WTC11 (cell line): ENCODE results near the gene DEPDC4. TPM values are rescaled to one million over a fixed set of nuclear protein-coding genes. Genes with fewer than 3 reads are reported as not detected.
A peak's percentile ranks its signal among the peaks of the same experiment; 100 is the strongest.

Experiments used
- ATAC-seq: fragments of 200-7000 bp; cut with Tn5 transposase; 2 replicates; pipeline ENCODE4 v1.10.0; 2021; ENCODE audit warnings: mild to moderate bottlenecking, moderate library complexity
- Bru-seq: library from RNA; stranded (reverse); fragments of 400-500 nt; gene quantifications from one replicate; lab custom pipeline; 2021; lab: Mats Ljungman, UMichigan
- CTCF ChIA-PET: fragments of 300-600 bp; sonication (Branson Sonifier 250); formaldehyde crosslinking; loops from one replicate; lab custom pipeline; 2021; ENCODE audit warnings: antibody characterized with exemption; lab: Charles Lee
- POLR2A ChIA-PET: fragments of 350-600 bp; sonication (Branson Sonifier 250); formaldehyde crosslinking; loops from one replicate; lab custom pipeline; 2021; ENCODE audit warnings: antibody characterized with exemption; lab: Charles Lee
- DNase-seq: peaks from one replicate; pipeline ENCODE4 v3.0.0; 2021; ENCODE audit warnings: low spot score
- H3K27ac Mint-ChIP-seq: 2 replicates; pipeline ENCODE4 v1.8.0; 2021; ENCODE audit warnings: mixed read lengths
- H3K27me3 Mint-ChIP-seq: 2 replicates; pipeline ENCODE4 v1.8.0; 2021; ENCODE audit warnings: low read depth, mild to moderate bottlenecking, moderate library complexity, mixed read lengths
- H3K36me3 Mint-ChIP-seq: 2 replicates; pipeline ENCODE4 v1.8.0; 2021; ENCODE audit warnings: mixed read lengths
- H3K4me1 Mint-ChIP-seq: 2 replicates; pipeline ENCODE4 v1.8.0; 2022; ENCODE audit warnings: mixed read lengths
- H3K4me3 Mint-ChIP-seq: 2 replicates; pipeline ENCODE4 v1.8.0; 2021; ENCODE audit warnings: mild to moderate bottlenecking, moderate library complexity, mixed read lengths
- H3K9me3 Mint-ChIP-seq: 2 replicates; pipeline ENCODE4 v1.8.0; 2021; ENCODE audit warnings: mixed read lengths
- AFF4 ChIP-seq: sonication (generic); formaldehyde crosslinking; IDR thresholded peaks from 2 replicates; pipeline ENCODE4 v1.8.1; 2023; ENCODE audit warnings: mild to moderate bottlenecking, missing genetic modification reagents, borderline replicate concordance
- ATF1 ChIP-seq: sonication (generic); formaldehyde crosslinking; IDR thresholded peaks from 2 replicates; pipeline ENCODE4 v1.8.1; 2023; ENCODE audit warnings: mild to moderate bottlenecking, moderate library complexity, missing genetic modification reagents
- CREM ChIP-seq: sonication (generic); formaldehyde crosslinking; IDR thresholded peaks from 2 replicates; pipeline ENCODE4 v1.8.1; 2022; ENCODE audit warnings: mild to moderate bottlenecking, missing genetic modification reagents, moderate library complexity
- EMX1 ChIP-seq: fragments of 250-450 bp; sonication (Bioruptor Pico); IDR thresholded peaks from 2 replicates; pipeline ENCODE4 v1.8.0; 2021; ENCODE audit warnings: mild to moderate bottlenecking
- ETV6 ChIP-seq: sonication (generic); formaldehyde crosslinking; IDR thresholded peaks from 2 replicates; pipeline ENCODE4 v1.8.1; 2022; ENCODE audit warnings: mild to moderate bottlenecking, missing genetic modification reagents
- FOXJ3 ChIP-seq: sonication (generic); formaldehyde crosslinking; IDR thresholded peaks from 2 replicates; pipeline ENCODE4 v1.9.0; 2021; ENCODE audit warnings: missing genetic modification reagents, mild to moderate bottlenecking, borderline replicate concordance
- HMGA2 ChIP-seq: fragments of 250-450 bp; sonication (Bioruptor Pico); IDR thresholded peaks from 2 replicates; pipeline ENCODE4 v1.4.0; 2021; ENCODE audit warnings: mild to moderate bottlenecking, moderate library complexity
- HMGXB4 ChIP-seq: sonication (generic); formaldehyde crosslinking; IDR thresholded peaks from 2 replicates; pipeline ENCODE4 v1.8.1; 2023; ENCODE audit warnings: mild to moderate bottlenecking, moderate library complexity, missing genetic modification reagents
- IRF1 ChIP-seq: sonication (generic); formaldehyde crosslinking; IDR thresholded peaks from 2 replicates; pipeline ENCODE4 v1.8.0; 2023; ENCODE audit warnings: missing genetic modification reagents
- MAX ChIP-seq: sonication (generic); formaldehyde crosslinking; IDR thresholded peaks from 2 replicates; pipeline ENCODE4 v1.8.0; 2022; ENCODE audit warnings: mild to moderate bottlenecking, missing genetic modification reagents
- MXD4 ChIP-seq: fragments of 250-450 bp; sonication (Bioruptor Pico); IDR thresholded peaks from 2 replicates; pipeline ENCODE4 v1.8.0; 2021; ENCODE audit warnings: mild to moderate bottlenecking, moderate library complexity, borderline replicate concordance
- MYBL2 ChIP-seq: sonication (generic); formaldehyde crosslinking; IDR thresholded peaks from 2 replicates; pipeline ENCODE4 v1.8.1; 2023; ENCODE audit warnings: mild to moderate bottlenecking, moderate library complexity, missing genetic modification reagents
- NFE2L1 ChIP-seq: sonication (generic); formaldehyde crosslinking; IDR thresholded peaks from 2 replicates; pipeline ENCODE4 v1.8.1; 2023; ENCODE audit warnings: missing genetic modification reagents
- NR1H2 ChIP-seq: sonication (generic); formaldehyde crosslinking; IDR thresholded peaks from 2 replicates; pipeline ENCODE4 v1.9.0; 2021; ENCODE audit warnings: mild to moderate bottlenecking, moderate library complexity, missing genetic modification reagents
- SP1 ChIP-seq: sonication (generic); formaldehyde crosslinking; conservative IDR thresholded peaks from 2 replicates; pipeline ENCODE4 v1.8.1; 2022; ENCODE audit warnings: missing genetic modification reagents
- USF1 ChIP-seq: sonication (generic); formaldehyde crosslinking; IDR thresholded peaks from 2 replicates; pipeline ENCODE4 v1.8.0; 2022; ENCODE audit warnings: mild to moderate bottlenecking, missing genetic modification reagents
- ZNF317 ChIP-seq: sonication (generic); formaldehyde crosslinking; IDR thresholded peaks from 2 replicates; pipeline ENCODE4 v1.8.1; 2023; ENCODE audit warnings: low read depth, mild to moderate bottlenecking, moderate library complexity, missing genetic modification reagents, borderline replicate concordance
- ZNF396 ChIP-seq: fragments of 250-450 bp; sonication (Bioruptor Pico); IDR thresholded peaks from 2 replicates; pipeline ENCODE4 v1.8.0; 2021; ENCODE audit warnings: mild to moderate bottlenecking, moderate library complexity, borderline replicate concordance
- ZNF416 ChIP-seq: fragments of 250-450 bp; sonication (Bioruptor Pico); IDR thresholded peaks from 2 replicates; pipeline ENCODE4 v1.9.0; 2021; ENCODE audit warnings: mild to moderate bottlenecking, inconsistent platforms
- ZNF423 ChIP-seq: fragments of 250-450 bp; sonication (Bioruptor Pico); IDR thresholded peaks from 2 replicates; pipeline ENCODE4 v2.1.2; 2022; ENCODE audit warnings: mild to moderate bottlenecking, moderate library complexity
- ZNF671 ChIP-seq: fragments of 250-450 bp; sonication (Bioruptor Pico); IDR thresholded peaks from 2 replicates; pipeline ENCODE4 v1.8.0; 2021; ENCODE audit warnings: mild to moderate bottlenecking
- long read RNA-seq, 3 experiments: library from RNA in 1 of 3; library from capped mRNA in 1 of 3; library from polyadenylated mRNA in 1 of 3; unstranded in 2 of 3; stranded (forward) in 1 of 3; transcript quantifications; one replicate each; pipeline ENCODE4 v2.0.0, GENCODE V29; 2021
- total RNA-seq: library from RNA; stranded (reverse); gene quantifications from 3 replicates; pipeline ENCODE4 v1.2.3, GENCODE V29; 2021
- TF ChIP-seq, protein P1 (sequence below): fragments of 250-450 bp; sonication (Bioruptor Pico); IDR thresholded peaks from 2 replicates; pipeline ENCODE4 v1.9.0; 2021; ENCODE audit warnings: moderate library complexity, mild to moderate bottlenecking, inconsistent platforms, borderline replicate concordance
- TF ChIP-seq, protein P2 (sequence below): sonication (generic); formaldehyde crosslinking; IDR thresholded peaks from 2 replicates; pipeline ENCODE4 v1.8.1; 2023; ENCODE audit warnings: mild to moderate bottlenecking, missing genetic modification reagents, moderate library complexity

The DEPDC4 gene
- total RNA-seq (4.4 to 5.5 TPM (median 5.5 TPM) in 3 replicates), Bru-seq, nascent RNA (percentile 66 among the genes with signal in this experiment)
- long read RNA-seq, experiment 1, partial matches to known transcripts = 0 of 9 reads
- long read RNA-seq, experiment 1, other reads (novel, unspliced or antisense) = 5 of 9 reads
- long read RNA-seq, experiment 2, partial matches to known transcripts = 0 of 4 reads
- long read RNA-seq, experiment 2, other reads (novel, unspliced or antisense) = 2 of 4 reads
- long read RNA-seq, experiment 3, partial matches to known transcripts = 1 of 9 reads
- long read RNA-seq, experiment 3, other reads (novel, unspliced or antisense) = 3 of 9 reads

DNA sequence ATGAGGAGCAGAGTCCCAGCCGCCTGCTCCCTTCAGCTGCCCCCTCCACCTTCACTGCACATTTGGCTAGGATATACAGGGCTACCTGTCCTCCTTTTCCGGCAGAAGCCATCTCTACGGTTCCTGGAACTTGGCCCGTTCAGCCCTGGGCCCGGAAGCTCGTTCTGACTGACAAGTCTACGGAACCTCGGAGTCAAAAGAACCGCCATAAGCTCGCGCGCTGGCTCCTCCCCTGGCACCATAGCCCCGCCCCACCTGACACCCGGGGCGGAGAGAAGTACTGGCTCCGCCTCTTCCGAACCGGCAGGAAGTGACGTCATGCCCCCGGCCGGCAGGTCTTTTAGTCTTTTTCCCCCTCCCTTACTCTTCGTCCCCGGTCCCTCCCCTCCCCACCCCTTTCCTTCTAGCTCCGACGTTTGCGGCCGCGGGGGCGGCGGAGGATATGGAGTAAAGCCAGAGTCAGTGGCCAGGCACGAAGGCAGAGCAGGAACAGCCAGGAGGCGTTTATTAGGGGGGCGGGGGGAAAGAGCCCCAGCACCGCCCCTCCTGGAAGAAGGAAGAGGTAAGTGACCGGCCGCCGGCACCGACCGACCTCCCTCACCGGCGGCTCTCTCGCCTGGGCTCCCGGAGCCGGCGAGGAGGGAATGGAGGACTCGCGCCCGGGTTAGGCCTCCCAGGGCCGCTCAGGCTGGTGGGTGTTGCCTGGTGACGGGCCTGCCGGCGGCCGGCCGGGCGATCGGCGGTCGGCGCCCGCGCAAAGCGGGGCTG lies at the start of gene DEPDC4, which contains the start of gene SCYL2:
DEPDC4 (minus strand) TSS at position 245 of the 768 bp plus-strand sequence; CDS start at position 242, 3 bp downstream.
SCYL2 (plus strand) TSS at position 343 of the 768 bp plus-strand sequence. CDS start 15,794 bp downstream, outside the sequence.
- peak; percentile 92 for DNase-seq
- ATAC-seq = peak; percentile 92
- POLR2A ChIA-PET = interaction anchor here (0.5 to 2.5 kb wide), 12 partner anchors 10 to 924 kb away, joined by 3 to 11 read pairs (median 3); partner anchors contain the start of gene ACTR6
- no peak for TF ChIP-seq ZNF396 (CRISPR knock-in tag)
- TF ChIP-seq ZNF416 = no peak
- 0 out of 2 replicates have a peak, but pooled peaks have one; percentile 9 for TF ChIP-seq MAX
- no peak for TF ChIP-seq NFE2L1 (CRISPR knock-in tag)
- no peak for TF ChIP-seq MXD4
- TF ChIP-seq IRF1 = no peak
- TF ChIP-seq FOXJ3 = no peak
- no peak for TF ChIP-seq ATF1 (CRISPR knock-in tag)
- no peak for TF ChIP-seq MYBL2 (CRISPR knock-in tag)
- TF ChIP-seq USF1 (CRISPR knock-in tag) = peak; percentile 29; the same call in 1 of the 2 replicates
- TF ChIP-seq HMGA2 (CRISPR knock-in tag) = no peak
- no peak for TF ChIP-seq ZNF317 (CRISPR knock-in tag)
- TF ChIP-seq NR1H2 = no peak
- peak; percentile 73 for TF ChIP-seq SP1
- TF ChIP-seq HMGXB4 (CRISPR knock-in tag) = peak; percentile 63; the same call in 1 of the 2 replicates
- TF ChIP-seq, protein P1, sequence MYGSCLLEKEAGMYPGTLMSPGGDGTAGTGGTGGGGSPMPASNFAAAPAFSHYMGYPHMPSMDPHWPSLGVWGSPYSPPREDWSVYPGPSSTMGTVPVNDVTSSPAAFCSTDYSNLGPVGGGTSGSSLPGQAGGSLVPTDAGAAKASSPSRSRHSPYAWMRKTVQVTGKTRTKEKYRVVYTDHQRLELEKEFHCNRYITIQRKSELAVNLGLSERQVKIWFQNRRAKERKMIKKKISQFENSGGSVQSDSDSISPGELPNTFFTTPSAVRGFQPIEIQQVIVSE = no peak
- TF ChIP-seq ZNF671 (CRISPR knock-in tag) = no peak
- no peak for TF ChIP-seq AFF4 (CRISPR knock-in tag)
- TF ChIP-seq ETV6 = no peak
- TF ChIP-seq ZNF423 = no peak
- TF ChIP-seq CREM (CRISPR knock-in tag) = peak; percentile 87
- no peak for TF ChIP-seq EMX1 (CRISPR knock-in tag)
- TF ChIP-seq, protein P2, sequence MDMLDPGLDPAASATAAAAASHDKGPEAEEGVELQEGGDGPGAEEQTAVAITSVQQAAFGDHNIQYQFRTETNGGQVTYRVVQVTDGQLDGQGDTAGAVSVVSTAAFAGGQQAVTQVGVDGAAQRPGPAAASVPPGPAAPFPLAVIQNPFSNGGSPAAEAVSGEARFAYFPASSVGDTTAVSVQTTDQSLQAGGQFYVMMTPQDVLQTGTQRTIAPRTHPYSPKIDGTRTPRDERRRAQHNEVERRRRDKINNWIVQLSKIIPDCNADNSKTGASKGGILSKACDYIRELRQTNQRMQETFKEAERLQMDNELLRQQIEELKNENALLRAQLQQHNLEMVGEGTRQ (CRISPR knock-in tag) = peak; percentile 45; the same call in 1 of the 2 replicates
- Mint-ChIP-seq H3K36me3 (no peaks in the 10 kb centered on the region), H3K27ac (peak within 1 kb of the TSS; percentile 99), H3K4me3 (peak within 1 kb of the TSS; percentile 98), H3K9me3 (no peaks in the 10 kb centered on the region), H3K4me1 (peaks cover 20% of the 10 kb centered on the region), H3K27me3 (no peaks in the 10 kb centered on the region)
- CTCF ChIA-PET = interaction anchor here (0.6 to 2.2 kb wide), 9 partner anchors 12 to 449 kb away, joined by 4 to 9 read pairs (median 4); partner anchors contain the start of genes ACTR6 and GAS2L3
